Endothelial cell of umbilical vein (primary cell): ENCODE data around the gene RNU5B-1.

Experiments used
- CTCF ChIP-seq, 2 donors: IDR thresholded peaks; 1 replicate in 1 of 2; 2 replicates in 1 of 2; pipeline ENCODE4 v1.5.1; 2011; ENCODE audit warnings: low read length in 2 of 2, mild to moderate bottlenecking in 2 of 2, moderate library complexity in 2 of 2, control low read depth in 1 of 2, inconsistent platforms in 1 of 2, low read depth in 1 of 2; ENCODE audit not compliant: insufficient read depth in 1 of 2; ENCODE audit errors: extremely low read depth in 1 of 2
- EZH2 ChIP-seq: IDR thresholded peaks from 2 replicates; pipeline ENCODE4 v1.6.1; 2012; ENCODE audit warnings: borderline replicate concordance, low read depth, mild to moderate bottlenecking, moderate library complexity, low read length, inconsistent platforms; ENCODE audit not compliant: severe bottlenecking
- FOS ChIP-seq: IDR thresholded peaks from 2 replicates; pipeline ENCODE4 v1.6.1; 2011; ENCODE audit warnings: mild to moderate bottlenecking, low read length, moderate library complexity, borderline replicate concordance; ENCODE audit not compliant: insufficient read depth
- GATA2 ChIP-seq: IDR thresholded peaks from 2 replicates; pipeline ENCODE4 v1.7.0; 2011; ENCODE audit warnings: low read depth, mild to moderate bottlenecking, moderate library complexity, mixed read lengths, low read length; ENCODE audit not compliant: insufficient read length, insufficient read depth
- MAX ChIP-seq: IDR thresholded peaks from 2 replicates; pipeline ENCODE4 v1.6.1; 2011; ENCODE audit not compliant: insufficient read depth, insufficient read length
- MYC ChIP-seq: IDR thresholded peaks from one replicate; pipeline ENCODE4 v1.6.1; 2011; ENCODE audit warnings: mild to moderate bottlenecking, low read depth, low read length
- POLR2A ChIP-seq: IDR thresholded peaks from 2 replicates; pipeline ENCODE4 v1.6.1; 2012; ENCODE audit warnings: low read depth, mild to moderate bottlenecking, control low read depth, low read length
- POLR2AphosphoS5 ChIP-seq: IDR thresholded peaks from 2 replicates; pipeline ENCODE4 v1.6.1; 2012; ENCODE audit warnings: low read depth, mild to moderate bottlenecking, control low read depth, low read length, moderate library complexity; ENCODE audit not compliant: insufficient read depth

- no peak for TF ChIP-seq CTCF (IDR thresholded peaks at IDR 0.05; ENCODE audit: extremely low read depth in 1 of 2, insufficient read depth in 1 of 2, low read depth in 1 of 2, low read length in 2 of 2)
- TF ChIP-seq POLR2A, result no peak
- no peak for TF ChIP-seq MYC
- no peak for TF ChIP-seq POLR2AphosphoS5
- TF ChIP-seq EZH2, result no peak
- TF ChIP-seq FOS, result no peak
- no peak for TF ChIP-seq GATA2
- TF ChIP-seq MAX, result no peak
These were observed 8.0 kb downstream of the RNU5B-1 start for GRCh38 chr15:65312400-65312916.
